ENCODE results near the gene TLE2.
"Not testable (repeated sequence)": the region's sequence is repeated elsewhere in the genome, so short reads cannot be mapped to it uniquely, and the experiment has no call there.

TLE2 gene

DNA sequence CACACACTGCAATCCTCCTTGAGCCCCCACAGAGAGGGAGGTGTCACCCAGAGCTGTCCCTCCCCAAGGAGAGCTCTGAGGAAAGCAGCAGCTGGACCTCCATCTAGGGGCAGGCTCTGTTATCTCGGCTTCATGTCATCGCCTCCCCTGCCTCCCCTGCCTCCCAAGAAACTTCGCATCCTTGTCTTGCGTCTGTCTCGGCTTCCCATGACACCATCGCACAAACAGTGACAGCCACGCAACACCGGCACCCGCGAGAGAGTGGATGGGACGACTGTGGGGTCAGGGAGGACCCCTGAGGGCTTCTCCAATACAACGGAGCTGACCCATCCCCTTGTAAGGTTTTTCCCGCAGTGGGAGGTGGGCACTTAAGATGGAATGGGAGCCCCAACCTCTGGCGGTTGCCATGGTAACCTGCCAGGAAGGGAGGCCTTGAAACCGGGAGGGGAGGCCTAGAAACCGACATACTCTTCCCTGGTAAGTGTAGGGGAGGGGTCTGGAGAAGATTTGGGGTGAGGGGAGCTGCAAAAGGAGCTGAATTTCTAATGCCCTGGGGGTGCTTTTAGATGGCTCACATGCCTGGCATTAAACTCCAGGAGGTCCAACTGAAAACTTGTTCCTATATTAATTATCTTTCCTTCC is 16.3 kb downstream of the TLE2 start:
- no peak for DNase-seq (ENCODE audit: low read depth)

GRCh38 chr19:3012059-3012458 is 17.0 kb downstream of the TLE2 start:
- not testable (repeated sequence) for DNase-seq (ENCODE audit: low read depth)

GRCh38 chr19:3010871-3011270 is 18.2 kb downstream of the TLE2 start:
- DNase-seq (ENCODE audit: low read depth), result no peak

DNA sequence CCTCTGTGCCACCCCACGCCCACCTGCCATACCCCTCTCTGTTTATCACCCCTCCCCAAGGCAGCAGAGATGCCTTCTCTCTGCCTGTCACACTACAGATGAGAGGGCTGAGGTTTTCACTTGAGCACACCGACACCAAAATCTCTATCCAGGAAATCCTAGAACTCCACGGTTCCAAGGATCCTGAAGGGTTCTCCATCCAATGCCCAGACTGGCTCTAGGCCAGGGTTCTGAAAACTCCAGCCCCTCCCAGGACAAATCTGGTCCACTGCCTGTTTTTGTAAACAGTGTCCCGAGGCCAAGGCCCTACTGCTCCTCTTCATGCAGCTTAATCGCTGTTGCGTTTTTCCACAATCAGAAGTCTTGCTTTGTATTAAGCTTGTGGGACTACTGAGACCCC is 20.1 kb downstream of the TLE2 start:
- no peak for DNase-seq (ENCODE audit: low read depth)

- no peak for DNase-seq (ENCODE audit: low read depth)
Observed at GRCh38 chr19:3007975-3008374, 21.1 kb downstream of the TLE2 start.

DNA sequence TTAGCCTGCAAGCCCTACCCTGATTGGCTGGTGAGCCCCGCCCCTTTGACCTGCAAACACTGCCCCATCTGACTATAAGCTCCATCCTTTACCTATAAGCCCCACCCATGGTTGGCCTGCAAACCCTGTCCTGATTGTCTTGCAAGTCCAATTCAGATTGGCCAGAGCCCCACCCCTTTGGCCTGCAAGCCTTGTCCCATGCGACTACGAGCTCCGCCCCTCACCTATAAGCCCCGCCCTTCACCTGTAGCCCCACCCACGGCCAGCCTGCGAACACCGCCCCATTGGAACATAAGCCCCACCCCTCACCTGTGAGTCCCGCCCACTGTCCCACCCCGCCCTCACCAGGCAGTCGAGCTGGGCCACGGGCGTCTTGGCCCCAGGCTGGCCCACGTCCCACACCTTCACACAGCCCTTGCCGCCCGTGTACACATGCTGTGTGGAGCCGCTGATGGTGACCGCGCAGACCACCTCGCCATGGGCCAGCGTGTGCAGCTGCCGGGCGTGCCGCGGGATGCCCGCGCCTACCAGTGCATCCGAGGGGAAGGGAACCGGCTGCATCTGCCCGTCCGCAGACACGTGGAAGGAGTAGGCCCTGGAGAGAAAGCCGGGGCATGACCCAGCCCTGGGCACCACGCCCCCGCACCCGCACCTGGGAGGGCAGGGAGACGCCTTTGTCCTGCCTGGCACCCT is 22.9 kb downstream of the TLE2 start:
- DNase-seq (ENCODE audit: low read depth), result no peak

GRCh38 chr19:3005345-3005744 is 23.7 kb downstream of the TLE2 start:
- no peak for DNase-seq (ENCODE audit: low read depth)

- no peak for DNase-seq (ENCODE audit: low read depth)
Observed at GRCh38 chr19:3004522-3004921, 24.6 kb downstream of the TLE2 start.

- no peak for DNase-seq (ENCODE audit: low read depth)
Observed at GRCh38 chr19:3003046-3003445, 26.0 kb downstream of the TLE2 start.

DNA sequence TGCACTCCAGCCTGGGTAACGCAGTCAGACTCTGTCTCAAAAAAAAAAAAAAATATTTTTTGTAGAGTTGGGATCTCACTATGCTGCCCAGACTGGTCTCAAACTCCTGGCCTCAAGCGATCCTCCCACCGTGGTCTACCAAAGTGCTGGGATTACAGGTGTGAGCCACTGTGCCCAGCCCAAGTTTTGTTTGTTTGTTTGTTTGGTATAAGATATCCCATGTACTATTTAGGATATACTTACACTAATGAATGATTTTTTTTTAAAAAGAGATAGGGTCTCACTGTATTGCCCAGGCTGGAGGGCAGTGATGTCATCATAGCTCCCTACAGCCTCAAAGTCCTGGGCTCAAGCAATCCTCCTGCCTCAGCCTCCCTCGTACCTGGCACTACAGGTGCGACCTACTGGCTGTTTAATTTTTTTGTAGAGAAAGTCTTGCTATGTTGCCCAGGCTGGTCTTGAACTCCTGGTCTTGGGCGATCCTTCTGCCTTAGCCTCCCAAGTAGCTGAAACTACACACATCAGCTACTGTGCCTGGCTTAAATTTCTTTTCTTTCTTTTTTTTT is 27.8 kb downstream of the TLE2 start:
- DNase-seq (ENCODE audit: low read depth), result no peak

DNA sequence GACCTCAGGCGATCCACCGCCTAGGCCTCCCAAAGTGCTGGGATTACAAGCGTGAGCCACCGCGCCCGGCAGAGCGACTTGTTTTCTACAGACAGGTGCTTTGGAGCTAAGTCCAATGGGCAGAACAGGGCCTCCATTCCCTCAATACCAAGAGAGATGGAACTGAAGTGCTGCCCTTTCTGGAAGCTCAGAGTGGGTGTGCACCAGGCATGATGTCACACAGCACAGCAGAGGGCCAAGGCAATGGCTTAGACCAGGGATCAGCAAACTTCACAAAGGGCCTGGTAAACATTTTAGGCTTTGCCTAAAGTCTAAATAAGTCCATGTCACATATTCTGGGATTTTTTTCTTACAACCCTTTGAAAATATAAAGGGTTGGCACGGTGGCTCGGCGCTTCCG is 30.4 kb downstream of the TLE2 start:
- no peak for DNase-seq (ENCODE audit: low read depth)

DNA sequence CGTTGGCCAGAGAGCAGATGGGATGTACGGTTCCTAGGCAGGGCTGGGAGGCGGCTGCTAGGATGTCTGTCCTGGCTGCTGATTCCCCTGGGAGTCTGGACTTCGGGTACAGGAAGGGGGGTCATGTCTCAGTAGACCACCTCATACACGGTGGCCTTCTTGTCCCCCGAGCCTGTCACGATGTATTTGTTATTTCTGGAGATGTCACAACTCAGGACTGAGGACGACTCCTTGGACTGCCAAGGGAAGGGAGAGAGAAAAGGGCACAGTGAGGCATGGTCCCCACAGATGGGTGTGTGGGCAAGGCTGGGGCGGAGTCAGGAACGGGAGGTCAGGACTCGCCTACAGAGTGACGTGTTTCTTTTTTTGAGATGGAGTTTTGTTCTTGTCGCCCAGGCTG is 31.4 kb downstream of the TLE2 start:
- DNase-seq (ENCODE audit: low read depth), result no peak

GRCh38 chr19:2994588-2995131 is 34.4 kb downstream of the TLE2 start:
- DNase-seq (ENCODE audit: low read depth), result no peak

DNA sequence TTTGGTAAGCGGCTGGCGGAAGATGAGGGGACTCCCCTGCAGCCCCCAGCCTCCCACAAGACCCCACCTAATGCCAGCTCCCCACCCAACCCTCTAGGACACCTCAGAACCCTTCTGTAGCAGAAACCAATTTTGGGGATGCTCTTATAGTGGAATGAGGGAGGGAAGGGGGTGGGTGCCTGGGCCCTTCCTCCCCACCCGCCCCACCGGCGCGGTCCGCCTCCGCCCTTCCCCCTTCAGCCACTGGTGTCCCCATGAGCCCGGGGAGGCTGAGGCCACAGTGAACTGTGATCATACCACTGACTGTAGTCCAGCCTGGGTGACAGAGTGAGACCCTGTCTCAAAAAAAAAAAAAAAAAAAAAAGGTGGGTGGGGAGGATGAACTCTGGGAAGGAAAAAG is 35.5 kb downstream of the TLE2 start:
- no peak for DNase-seq (ENCODE audit: low read depth)

DNA sequence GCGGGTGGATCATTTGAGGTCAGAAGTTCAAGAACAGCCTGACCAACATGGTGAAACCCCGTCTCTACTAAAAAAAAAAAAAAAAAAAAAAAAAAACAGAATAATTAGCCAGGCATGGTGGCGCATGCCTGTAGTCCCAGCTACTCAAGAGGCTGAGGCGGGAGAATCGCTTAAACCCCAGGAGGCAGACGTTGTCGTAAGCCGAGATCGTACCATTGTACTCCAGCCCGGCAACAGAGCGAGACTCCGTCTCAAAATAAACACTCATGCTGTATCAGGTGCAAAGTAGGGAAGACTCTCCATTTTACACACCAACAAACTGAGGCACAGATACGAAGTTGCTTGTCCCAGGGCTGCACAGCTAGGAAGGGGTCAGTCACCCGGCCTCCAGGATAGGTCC is 36.1 kb downstream of the TLE2 start:
- no peak for DNase-seq (ENCODE audit: low read depth)

- not testable (repeated sequence) for DNase-seq (ENCODE audit: low read depth)
Observed at GRCh38 chr19:2992333-2992732, 36.7 kb downstream of the TLE2 start.

GRCh38 chr19:2989236-2989946 is 39.7 kb downstream of the TLE2 start:
- DNase-seq (ENCODE audit: low read depth), result no peak

DNA sequence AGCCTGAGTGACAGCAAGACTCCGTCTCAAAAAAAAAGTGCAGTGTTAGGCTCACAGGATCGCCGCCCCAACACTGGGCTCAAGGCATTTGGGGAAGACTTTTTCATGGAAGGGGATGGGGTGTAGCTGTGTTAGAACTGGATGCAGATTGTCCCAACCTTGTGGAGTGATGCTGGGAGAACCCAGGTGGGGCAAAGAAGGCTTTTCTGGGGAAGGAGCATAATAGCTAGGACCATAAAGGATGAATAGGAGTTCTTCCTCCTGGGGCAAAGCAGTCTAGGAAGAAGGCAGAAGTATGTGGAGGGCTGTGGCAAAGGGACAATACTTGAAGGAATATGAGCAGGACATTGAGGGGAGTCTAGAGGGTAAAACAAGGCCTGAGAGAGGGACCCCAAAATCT is 40.5 kb downstream of the TLE2 start:
- no peak for DNase-seq (ENCODE audit: low read depth)

DNA sequence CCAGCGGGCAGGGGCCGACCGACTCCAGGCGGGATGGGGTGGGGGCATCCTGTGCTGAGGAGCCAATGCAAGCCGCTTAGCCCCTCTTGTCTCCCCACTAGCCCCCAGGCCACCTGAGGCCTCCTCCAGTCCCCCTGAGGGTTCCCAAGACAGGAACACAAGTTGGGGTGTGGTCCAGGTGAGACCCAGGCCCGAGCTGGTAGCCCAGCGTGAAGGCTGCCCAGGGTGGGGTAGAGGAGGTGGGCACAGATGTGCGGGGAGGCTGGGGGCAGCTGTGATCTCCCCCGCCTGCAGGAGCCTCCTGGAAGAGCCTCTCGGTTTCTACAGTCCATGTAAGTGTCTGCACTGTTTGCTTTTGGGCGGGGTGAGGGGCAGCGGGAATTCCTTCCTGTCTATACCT is 41.3 kb downstream of the TLE2 start:
- DNase-seq (ENCODE audit: low read depth), result no peak

GRCh38 chr19:2986951-2987524 is 42.0 kb downstream of the TLE2 start:
- no peak for DNase-seq (ENCODE audit: low read depth)

GRCh38 chr19:2984215-2984528 is 44.9 kb downstream of the TLE2 start:
- no peak for DNase-seq (ENCODE audit: low read depth)

GRCh38 chr19:2983351-2984214 is 45.5 kb downstream of the TLE2 start:
- DNase-seq (ENCODE audit: low read depth), result no peak

All from activated T-helper 1 cell treated with Interleukin-2 at 50 U/mL for 16 hours (primary cell).